ENCODE results near the gene DLX5. TPM values are rescaled to one million over a fixed set of nuclear protein-coding genes. Genes with fewer than 3 reads are reported as not detected.

Gene DLX5
- total RNA-seq, 2 experiments from 2014 or later: not detected

DNA sequence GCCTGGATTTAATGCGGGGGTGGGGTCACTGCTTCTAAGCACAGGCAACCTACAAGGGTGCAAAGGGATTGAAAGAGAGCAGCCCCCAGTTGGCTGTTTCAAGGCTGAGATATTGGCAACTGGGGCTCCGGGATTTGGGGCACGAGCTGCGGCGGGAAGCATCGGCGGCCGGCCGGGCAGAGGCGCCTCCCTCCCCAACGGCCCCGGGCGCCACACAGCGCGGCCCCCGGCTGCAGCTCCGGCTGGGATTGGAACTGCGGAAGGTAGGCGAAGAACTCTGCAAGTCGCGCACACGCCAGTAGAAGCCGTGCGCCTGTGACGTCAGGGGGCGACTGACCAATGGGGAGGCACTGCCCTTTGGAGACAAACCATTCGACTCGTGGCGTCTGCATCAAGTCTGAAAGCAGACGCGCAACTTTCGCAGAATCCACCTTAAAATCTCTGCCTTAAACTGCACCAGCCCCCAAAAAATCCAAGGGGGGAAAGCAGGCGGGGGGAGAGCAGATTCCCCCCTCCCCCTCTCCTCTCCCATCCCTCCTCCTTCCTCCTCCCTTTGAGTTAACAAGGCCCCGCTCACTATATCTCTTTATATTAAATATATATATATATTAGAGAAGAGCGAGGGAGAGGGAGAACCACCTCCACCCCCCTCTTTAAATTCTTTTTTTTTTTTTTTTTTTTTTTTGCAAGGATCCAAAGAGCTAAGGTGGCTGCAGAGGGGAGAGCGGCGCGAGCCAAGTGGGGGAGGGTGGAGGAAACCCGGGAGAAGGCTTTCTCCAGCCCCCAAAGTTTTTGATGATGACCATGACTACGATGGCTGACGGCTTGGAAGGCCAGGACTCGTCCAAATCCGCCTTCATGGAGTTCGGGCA, 19.2 kb downstream of the DLX5 start, which contains the start of gene DLX6:
DLX6 (plus strand) TSS at position 371 of the 872 bp plus-strand sequence; CDS start at position 796, 425 bp downstream.
- TF ChIP-seq, protein P1, sequence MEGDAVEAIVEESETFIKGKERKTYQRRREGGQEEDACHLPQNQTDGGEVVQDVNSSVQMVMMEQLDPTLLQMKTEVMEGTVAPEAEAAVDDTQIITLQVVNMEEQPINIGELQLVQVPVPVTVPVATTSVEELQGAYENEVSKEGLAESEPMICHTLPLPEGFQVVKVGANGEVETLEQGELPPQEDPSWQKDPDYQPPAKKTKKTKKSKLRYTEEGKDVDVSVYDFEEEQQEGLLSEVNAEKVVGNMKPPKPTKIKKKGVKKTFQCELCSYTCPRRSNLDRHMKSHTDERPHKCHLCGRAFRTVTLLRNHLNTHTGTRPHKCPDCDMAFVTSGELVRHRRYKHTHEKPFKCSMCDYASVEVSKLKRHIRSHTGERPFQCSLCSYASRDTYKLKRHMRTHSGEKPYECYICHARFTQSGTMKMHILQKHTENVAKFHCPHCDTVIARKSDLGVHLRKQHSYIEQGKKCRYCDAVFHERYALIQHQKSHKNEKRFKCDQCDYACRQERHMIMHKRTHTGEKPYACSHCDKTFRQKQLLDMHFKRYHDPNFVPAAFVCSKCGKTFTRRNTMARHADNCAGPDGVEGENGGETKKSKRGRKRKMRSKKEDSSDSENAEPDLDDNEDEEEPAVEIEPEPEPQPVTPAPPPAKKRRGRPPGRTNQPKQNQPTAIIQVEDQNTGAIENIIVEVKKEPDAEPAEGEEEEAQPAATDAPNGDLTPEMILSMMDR (IDR thresholded peaks at IDR 0.05): no peak
- ChIA-PET POLR2A (interaction anchor here (0.6 kb wide), 1 partner anchor 541 kb away, joined by 3 read pairs; no protein-coding TSS in a partner anchor), CTCF (interaction anchor here (0.6 to 1.6 kb wide), 2 partner anchors 22 to 238 kb away, joined by 3 to 5 read pairs; no protein-coding TSS in a partner anchor)
- intact Hi-C loops (cut with micrococcal nuclease): loop anchor here (10.0 kb wide), 1 partner anchor 171 kb away; no protein-coding TSS in a partner anchor
- ATAC-seq (peak; percentile 65), DNase-seq (peak; percentile 68)
- H3K4me3 Mint-ChIP-seq: peak within 1 kb of the TSS; percentile 66
- peaks cover 83% of the 10 kb centered on the region for H3K27me3 Mint-ChIP-seq
- peaks cover 5% of the 10 kb centered on the region for H3K36me3 Mint-ChIP-seq (ENCODE audit: low read depth)
- H3K9me3 Mint-ChIP-seq: peaks cover 4% of the 10 kb centered on the region
- H3K4me1 Mint-ChIP-seq (ENCODE audit: low read depth): peaks cover 17% of the 10 kb centered on the region
- H3K27ac Mint-ChIP-seq: no peak within 1 kb of the TSS

DNA sequence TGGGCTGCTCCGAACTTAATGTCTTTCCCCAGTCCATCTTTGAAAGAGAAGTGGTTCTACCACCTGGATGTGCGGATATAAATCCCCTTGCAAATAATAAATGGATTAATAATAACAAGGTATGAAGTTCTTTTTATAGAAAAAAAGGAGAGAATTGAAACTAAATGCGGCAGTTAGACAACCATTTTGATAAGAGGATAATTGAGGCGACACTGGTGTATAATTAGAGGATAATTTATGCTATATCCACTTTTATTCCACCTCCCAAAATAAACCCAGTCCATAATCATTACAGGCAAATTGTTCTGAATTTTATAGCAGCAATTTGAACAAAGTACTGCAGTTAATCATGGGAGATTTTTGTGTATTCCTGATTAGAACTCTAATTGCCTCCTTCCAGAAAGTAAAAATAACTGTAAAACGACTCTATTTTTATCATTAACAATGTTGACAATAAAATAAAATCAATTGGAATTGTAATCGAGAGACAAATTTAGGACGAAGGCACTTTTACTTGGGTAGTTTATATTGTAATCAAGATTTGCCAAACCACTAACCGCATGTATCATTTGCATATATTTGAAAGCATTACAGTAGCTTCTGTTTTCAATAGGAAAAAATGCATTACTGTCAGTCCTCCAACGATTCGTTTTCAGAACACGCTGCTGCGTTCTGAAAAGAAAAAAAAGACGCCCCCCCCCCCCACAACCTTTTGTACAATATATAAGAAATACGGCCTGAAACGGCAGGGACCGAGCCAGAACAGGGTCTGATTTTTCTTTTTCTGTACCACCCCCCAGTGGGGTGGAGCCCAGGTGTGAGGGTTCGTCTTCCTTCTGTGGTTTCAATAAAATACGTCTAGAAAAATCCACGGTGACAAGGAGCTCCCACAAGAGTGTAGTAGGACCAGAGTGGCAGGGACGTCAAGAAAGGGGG, 20.1 kb downstream of the DLX5 start:
- peaks cover 4% of the 10 kb centered on the region for H3K9me3 Mint-ChIP-seq
- ChIA-PET POLR2A (interaction anchor here (0.6 to 0.7 kb wide), 2 partner anchors 14 to 540 kb away, joined by 3 read pairs; no protein-coding TSS in a partner anchor), CTCF (interaction anchor here (0.7 to 1.6 kb wide), 2 partner anchors 23 to 395 kb away, joined by 3 to 5 read pairs; no protein-coding TSS in a partner anchor)
- H3K36me3 Mint-ChIP-seq (ENCODE audit: low read depth): peaks cover 5% of the 10 kb centered on the region
- intact Hi-C loops (cut with micrococcal nuclease): loop anchor here (10.0 kb wide), 1 partner anchor 170 kb away; no protein-coding TSS in a partner anchor
- H3K27me3 Mint-ChIP-seq: peaks cover 82% of the 10 kb centered on the region
- peaks cover 17% of the 10 kb centered on the region for H3K4me1 Mint-ChIP-seq (ENCODE audit: low read depth)
- H3K27ac Mint-ChIP-seq: no peak overlapping the region
- peak overlapping the region; percentile 29 for H3K4me3 Mint-ChIP-seq
- TF ChIP-seq, protein P1 (IDR thresholded peaks at IDR 0.05): no peak
- no peak for DNase-seq
- ATAC-seq: no peak

DNA sequence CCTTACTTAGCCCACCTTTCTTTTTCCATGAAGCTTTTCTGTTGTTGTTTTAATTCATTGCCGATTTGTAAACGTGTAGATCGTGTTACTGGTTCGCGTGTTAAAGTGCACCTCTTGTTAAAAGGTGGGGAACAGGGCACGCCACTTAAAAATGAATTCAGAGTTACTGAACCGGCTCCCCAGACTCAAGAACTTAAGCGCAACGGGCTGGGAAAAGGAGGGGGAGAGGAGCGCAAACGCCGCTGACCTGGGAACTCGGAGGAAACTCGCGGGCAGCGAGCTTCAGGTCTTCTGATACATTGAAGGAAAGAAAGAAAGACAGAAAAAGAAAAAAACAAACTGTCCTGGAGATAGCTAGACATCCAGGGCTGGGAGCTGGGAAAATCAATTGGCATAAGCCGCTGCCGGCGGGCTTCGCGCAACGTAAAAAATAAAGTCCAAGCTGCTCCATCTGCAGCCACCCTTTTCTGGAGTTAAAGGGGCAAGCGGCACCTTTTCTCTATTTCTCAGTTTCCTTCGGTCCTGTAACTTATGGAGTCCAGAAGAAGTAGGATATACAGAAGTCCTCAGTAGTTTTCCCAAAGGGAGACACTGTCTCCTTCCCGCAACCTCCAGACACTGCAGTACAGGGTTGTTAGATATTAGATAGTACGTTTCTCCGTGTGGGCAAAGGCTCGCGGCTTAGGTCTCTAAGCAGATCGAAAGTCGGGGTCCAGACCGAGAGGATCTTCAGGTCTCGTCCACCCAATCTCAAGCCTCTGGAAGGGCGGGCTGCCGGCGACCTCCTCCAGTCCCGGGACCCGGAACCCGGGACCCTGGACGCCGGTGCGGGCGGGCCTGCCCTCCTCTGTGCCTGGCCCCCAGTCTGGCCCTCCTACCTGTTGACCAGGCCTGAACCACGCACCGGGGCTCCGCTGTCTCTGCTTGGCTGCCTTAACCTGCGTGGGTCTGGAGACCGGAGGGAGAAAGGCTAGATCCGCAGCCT, 21.1 kb downstream of the DLX5 start:
- POLR2A ChIA-PET: interaction anchor here (0.7 to 1.1 kb wide), 2 partner anchors 12 to 14 kb away, joined by 3 to 4 read pairs; no protein-coding TSS in a partner anchor
- Mint-ChIP-seq H3K36me3 (ENCODE audit: low read depth) (peaks cover 5% of the 10 kb centered on the region), H3K4me3 (no peak overlapping the region), H3K4me1 (ENCODE audit: low read depth) (peaks cover 17% of the 10 kb centered on the region), H3K9me3 (peaks cover 4% of the 10 kb centered on the region), H3K27me3 (peaks cover 84% of the 10 kb centered on the region), H3K27ac (no peak overlapping the region)
- intact Hi-C loops (cut with micrococcal nuclease): loop anchor here (10.0 kb wide), 1 partner anchor 169 kb away; no protein-coding TSS in a partner anchor
- TF ChIP-seq, protein P1 (IDR thresholded peaks at IDR 0.05): no peak
- no peak for ATAC-seq
- DNase-seq: no peak
- CTCF ChIA-PET: interaction anchor here (2.7 kb wide), 1 partner anchor 23 kb away, joined by 15 read pairs; no protein-coding TSS in a partner anchor

Measured in activated CD8-positive, alpha-beta T cell treated with anti-CD3 and anti-CD28 coated beads for 36 hours (primary cell).